Left renal cortex interstitium (tissue), 4 donors: ENCODE measurements around the gene TRMT61A. TPM values are rescaled to one million over a fixed set of nuclear protein-coding genes. Genes with fewer than 3 reads are reported as not detected.

Source experiments
- DNase-seq, 4 donors: peaks; one replicate each; pipeline ENCODE4 v3.0.0-alpha.2; 2013; ENCODE audit warnings: low read depth in 4 of 4, low spot score in 2 of 4, missing footprints in 1 of 4
- polyA plus RNA-seq, 4 donors: library from polyadenylated mRNA; unstranded; fragments of 120-200 nt; gene quantifications; one replicate each; pipeline ENCODE4 v1.2.1, GENCODE V29; 2013; ENCODE audit not compliant: insufficient read length in 4 of 4

TRMT61A gene
- polyA plus RNA-seq, 4 donors: 6.0 to 9.8 (median 8.8) TPM

DNA sequence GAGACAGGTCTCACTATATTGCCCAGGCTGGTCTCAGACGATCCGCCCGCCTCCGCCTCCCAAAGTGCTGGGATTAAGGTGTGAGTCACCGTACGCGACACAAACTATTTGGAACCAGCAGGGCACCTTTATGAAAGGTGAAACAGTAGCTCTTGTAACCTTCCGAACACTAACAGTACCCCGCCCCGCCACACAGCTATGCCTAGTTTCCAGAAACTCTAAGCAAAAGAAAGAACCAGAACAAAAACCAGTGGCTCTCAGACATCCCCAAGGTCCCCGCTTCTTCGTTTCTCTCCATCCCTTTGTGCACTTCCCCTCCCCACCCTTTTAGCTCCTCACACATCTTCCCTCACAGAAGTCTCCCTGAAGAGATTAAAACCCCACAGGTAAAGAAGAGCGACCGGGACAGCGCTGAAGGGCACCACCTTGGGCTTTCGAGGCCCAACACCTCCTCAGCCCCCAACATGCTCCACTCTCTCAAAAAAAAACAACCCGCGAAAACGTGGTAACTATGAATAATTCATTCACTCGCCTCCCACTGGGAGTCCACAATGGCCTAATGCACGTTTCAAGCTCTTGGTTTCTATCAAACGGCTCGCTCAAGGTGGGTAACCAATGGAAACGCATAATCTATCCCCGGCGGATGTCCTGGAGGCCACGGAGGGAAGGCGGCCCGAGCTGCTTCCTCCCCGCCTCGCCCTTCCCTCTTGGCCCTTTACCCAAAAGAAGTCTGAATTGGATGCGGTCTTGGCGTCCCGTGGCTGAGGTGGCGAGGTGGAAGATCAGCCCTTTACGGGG is 32.6 kb downstream of the TRMT61A start:
- DNase-seq: no peak

DNA sequence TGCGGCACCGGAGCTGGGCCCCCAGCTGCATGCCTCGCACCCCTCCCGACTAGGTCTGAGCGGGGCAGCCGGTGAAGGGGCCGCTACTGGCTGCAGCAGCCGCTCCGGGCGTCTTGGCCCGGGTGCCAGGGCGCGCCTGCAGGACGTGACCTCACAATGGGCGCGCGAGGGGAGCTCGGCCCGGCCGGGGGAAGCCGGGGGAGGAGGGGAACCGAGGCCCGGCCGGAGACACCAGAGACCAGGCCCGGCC is 33.1 kb downstream of the TRMT61A start:
- DNase-seq: no peak

DNA sequence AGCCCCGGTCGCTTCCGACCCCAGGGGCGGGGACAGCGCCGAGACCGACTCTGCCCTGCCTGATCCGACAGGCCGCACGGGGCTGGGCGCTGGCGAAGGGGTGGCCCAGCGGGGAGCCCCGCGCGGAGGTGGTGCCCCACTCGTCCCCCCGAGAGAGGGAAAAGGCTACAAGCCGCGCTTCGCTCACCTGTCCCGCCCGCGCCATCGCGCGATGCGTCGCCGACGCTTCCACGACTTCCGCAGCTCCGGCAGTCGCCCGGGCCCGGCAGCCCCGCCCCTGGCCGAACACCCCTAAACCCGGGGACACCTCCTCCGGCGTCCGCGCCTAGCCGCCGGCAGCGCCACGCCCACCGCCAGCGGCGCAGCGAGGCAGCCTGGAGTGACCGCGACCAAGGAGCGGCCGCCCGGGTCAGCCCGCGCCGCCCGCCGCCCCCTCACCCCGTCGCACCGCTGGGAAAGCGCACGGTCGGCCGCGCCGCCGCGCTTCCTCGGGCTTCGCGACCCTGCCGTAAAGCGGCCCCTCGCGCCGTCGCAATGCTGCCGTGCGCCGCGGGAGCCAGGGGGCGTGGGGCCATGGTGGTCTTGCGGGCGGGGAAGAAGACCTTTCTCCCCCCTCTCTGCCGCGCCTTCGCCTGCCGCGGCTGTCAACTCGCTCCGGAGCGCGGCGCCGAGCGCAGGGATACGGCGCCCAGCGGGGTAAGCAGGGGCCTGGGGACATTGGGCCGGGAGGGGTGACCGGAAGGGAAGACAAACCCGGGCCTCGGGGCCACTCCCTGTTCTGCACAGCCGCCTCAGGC is 33.6 kb downstream of the TRMT61A start, which contains the start of the genes BAG5 and COA8:
TSS of gene BAG5 (minus strand) at position 229 of the 797 bp plus-strand sequence. CDS start 1,493 bp downstream, outside the sequence.
TSS of gene COA8 (plus strand) at position 532 of the 797 bp plus-strand sequence. CDS start at position 574, 42 bp downstream.
- DNase-seq: peak in 2 of 4 donors; percentile 71 to 72

DNA sequence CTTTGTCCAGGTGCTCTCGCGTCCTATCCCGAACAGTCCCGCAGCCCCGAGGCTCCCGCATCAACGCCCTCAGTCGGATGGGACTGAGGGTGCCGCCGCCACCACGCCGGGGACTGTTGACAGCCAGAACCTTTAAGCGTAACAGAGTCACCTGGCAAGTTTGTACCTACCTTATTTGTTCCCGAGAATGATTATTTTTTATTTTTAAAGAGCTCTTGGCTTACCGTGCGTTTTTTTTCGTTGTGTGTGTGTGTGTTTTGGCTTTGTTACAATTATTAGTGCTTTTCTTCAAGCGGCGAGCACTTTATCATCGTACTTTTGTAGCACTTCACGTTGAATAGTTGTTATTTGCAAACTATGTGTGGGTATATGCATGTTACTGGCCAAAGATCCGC is 34.2 kb downstream of the TRMT61A start:
- DNase-seq: no peak

DNA sequence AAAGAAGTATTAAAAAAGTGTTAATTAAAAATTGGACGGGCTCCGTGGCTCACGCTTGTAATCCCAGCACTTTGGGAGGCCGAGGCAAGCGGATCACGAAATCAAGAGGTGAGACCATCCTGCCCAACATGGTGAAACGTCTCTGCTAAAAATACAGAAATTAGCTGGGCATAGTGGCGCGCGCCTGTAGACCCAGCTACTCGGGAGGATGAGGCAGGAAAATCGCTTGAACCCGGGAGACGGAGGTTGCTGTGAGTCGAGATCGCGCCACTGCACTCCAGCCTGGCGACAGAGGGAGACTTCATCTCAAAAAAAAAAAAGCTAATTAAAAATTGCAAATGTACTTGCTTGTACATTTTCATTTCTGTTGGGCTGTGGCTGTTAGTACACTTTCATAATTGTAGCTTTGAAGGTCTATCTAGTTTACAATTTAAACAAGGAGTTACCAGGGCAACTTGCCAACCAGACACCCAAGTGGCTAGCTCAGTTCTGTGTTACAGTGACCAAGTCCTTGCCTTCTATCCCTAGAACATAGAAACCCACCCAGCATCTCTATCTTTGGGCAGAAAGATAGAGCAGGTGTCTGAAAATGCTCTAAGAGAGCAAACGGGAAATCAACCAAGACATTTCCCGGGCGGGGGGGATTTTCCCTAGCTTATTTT is 35.0 kb downstream of the TRMT61A start:
- no peak for DNase-seq

DNA sequence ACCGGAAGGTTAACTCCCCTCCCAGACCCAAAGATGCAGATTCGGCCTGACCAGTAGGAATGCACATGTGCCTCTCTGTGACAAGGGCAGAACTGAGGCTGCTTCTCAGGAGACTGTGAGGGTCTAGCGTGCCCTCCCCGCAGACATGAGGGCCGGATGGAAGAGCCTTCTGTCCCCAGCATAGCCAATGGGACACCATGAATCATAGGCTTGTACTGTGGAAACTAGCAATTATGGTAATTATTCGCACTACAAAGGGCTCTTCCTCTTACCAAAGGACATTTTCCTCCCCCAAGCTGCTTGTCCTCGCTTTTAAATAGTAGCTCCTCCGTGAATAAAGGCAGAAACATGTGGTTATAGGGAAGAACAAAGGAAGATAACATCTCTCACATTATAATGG is 40.0 kb downstream of the TRMT61A start:
- DNase-seq: no peak

DNA sequence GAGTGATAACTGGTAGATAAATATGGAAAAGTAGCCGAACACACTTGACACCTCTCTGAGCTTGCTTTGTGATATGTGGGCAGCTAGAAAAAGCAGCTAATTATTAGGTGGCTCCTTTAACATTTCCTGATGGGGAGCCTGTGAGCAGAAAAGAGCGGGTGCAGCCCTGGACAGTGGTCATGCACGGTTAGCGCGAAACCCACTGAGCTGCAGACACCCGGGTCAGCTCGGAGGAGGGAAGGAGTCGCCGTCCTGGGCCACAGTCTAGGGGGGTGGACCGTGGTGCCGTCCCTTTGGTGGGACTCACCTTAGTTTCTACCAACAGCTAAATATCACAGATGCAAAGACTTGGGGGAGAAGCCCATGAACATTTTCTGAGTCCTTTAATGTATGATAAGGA is 40.4 kb downstream of the TRMT61A start:
- no peak for DNase-seq

DNA sequence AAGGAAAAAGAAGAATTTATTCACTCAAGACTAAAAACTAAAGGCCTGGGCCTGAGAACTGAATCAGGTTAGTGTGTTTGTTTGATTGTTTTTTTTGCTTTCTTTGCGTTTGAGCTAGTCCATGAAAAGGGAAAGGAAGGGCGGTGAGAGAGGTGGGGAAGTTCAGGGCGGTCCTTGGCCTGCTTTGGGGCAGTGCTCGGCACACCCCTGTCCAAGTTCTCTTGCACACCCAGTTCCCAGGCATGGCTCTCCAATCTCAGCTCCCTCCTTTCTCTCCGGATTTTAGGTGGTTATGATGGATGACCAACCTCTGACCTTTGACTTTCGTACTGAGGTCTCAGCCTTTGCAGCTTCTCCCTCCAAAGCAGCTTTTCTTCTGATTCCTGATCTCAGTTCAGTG is 45.1 kb downstream of the TRMT61A start:
- no peak for DNase-seq

DNA sequence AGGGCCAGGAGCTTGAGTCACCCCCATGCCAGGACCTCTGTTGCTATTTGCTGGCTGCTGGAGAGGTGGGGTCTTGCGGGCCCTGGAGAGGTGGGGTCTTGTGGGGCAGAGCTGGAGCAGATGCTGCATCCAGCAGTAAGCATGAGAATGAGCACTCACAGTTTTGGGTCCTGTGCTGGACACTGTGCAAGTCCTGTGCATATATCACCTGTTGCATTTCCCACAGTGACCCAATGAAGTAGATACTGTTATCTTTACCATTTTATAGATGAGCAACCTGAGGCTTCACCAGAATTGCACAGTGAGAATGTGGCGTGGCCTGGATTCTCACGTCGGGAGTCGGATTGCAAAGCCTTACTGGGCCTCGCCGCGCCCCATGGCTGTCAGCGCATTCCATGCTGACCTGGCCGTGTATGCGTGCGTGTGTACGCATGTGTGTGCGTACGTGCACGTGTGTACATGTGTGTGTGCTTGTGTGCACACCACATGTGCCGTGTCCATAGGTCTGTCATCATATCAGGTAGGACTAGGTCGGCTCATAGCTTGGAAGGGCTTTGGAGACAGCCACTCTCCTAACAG is 45.8 kb downstream of the TRMT61A start:
- no peak for DNase-seq

DNA sequence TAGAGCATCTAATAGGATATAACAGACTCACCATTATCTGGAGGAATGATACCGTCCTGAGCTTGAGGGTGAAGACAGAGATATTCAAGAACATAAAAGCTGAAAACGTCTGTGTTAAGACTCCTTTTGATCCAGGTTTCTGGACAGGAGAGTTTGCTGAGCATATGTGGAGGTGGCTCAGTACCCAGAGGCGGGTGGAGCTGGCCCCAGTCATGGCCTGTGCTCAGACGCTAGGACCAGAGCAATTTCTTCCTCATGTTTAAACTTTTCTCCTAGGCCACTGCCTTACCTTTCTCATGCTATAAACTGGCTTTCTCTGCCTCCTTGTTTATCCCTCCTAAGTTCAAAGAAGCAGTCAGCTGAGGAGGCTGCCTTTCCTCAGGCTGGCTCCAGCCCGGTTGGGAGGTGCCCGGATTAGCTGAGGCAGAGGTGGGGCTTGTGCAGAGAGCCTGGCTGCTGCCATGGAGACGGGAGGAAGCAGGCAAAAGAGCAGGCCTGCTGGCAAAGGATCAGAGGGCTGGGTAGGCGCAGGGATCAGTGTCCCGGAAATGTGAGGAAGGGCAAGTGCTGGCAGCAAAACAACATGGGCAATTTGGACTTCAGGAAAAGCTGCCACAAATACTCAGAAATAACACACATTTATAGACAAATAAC is 47.5 kb downstream of the TRMT61A start:
- peak in 3 of 4 donors; percentile 63 to 87 (median 69) for DNase-seq

DNA sequence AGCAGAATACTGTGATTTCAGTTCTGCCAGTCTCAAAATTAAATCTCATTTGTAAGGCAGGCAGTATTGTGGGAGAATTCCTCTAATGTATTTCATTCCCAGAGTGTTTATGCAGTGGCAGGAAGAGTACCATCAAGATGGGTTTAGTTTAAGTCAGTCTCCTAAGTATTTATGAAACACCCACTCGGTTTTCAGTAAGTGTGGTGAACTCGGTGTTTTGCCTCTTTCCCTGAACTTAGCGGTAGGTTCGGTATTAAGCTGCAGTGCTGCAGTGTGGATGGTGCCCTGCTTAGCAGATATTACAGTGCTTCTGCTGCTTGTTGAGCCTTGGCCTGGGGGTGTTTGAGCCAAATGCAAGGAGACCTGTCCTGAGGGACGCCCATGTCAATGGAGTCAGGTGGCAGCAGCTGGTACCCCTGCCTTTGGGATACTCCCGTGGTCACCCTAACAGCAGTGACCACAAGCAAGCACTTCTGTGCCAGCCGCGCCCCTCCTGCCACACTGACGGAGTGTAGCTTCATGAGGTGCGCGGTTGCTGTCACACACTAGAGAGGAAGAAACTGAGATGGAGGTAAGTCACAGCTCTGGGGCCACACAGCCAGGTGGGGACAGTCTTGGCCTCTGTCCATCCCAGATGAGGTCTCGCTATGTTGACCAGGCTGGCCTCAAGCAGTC is 49.5 kb downstream of the TRMT61A start:
- DNase-seq: no peak

DNA sequence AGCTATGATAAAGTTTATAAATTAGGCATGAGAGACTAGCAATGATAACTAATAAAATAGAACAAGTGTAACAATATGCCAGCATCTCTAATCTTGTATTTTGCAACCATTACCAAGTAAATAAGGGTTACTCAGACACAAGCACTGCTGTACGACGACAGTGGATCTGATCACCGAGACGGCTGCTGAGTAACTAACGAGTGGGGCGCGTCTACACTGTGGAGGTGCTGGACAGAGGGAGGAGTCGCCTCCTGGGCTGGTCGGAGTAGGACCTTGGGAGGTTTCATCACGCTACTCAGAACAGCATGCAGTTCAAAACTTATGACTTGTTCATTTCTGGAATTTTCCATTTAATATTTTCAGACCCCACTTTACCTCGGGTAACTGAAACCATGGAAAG is 52.2 kb downstream of the TRMT61A start:
- no peak for DNase-seq

DNA sequence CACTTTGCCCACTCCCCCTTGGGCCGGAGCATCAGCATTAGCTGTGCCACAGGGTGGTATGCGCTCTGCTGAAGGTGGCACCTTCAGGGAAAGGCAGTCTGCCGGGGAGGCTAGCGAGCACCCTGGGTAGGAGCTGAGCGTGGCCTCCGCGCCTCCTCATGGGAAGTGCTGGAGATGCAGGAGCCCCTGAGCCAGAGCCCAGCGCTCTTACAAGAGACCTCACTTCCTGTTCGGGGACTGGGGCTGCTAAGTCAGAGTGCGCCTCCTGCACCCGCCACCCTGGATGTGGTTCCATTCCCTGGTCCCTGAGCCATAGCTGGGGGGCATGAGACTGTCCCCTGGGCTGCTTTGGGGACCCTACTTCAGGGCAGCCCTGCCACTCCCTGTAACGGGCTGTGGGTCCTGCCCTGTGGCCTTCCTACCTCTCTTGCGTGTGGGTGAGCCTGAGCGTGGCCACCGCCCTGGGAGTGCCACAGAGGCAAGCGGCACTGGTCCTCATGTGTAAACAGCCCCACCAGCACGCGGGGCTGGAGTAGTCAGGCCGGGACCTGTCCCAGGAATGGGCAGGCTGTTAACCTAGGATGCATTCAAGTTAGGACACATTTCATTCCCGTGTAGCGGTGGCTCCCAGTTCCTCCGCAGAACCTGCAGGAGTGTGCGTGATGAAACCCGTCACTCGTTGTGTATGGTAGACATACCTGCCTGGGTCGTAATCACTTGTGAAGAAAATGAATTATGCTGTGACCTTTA is 53.1 kb downstream of the TRMT61A start:
- no peak for DNase-seq

DNA sequence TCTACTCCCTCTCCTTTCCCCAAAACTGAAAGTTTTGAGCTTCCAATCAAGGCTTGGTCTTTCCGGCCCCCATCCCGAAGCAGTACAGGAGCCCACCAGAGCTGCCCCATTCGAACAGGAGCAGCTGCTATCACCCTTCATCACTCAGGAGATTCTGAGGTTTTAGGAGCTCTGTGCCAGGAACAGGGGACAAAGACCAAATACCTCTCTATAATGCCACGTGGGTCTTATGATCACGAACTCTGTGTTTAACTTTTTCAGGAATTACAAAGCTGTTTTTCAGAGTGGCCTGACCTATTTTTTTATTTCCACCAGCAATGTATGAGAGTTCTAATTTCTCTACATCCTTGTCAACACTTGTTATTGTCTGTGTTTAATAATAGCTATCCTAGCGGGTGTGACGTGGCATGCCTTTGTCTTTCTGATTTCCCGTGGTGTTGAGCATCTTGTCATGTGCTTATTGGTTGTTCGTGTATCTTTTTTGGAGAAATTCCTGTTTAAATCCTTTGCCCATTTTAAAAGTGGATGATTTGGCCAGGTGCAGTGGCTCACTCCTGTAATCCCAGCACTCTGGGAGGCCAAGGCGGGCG is 55.4 kb downstream of the TRMT61A start:
- DNase-seq: no peak

Other genes starting within 250 kb of the TRMT61A start
- 100 to 1,000 TPM; 228 to 261 (median 241) TPM for gene EIF5, start 195.0 kb upstream of the TRMT61A start, polyA plus RNA-seq
- gene MARK3, start 143.8 kb upstream of the TRMT61A start, polyA plus RNA-seq: 100 to 1,000 TPM in 2 of 4 donors, 10 to 100 TPM in 2; 82.0 to 123 (median 101) TPM
- gene CKB, start 6.4 kb upstream of the TRMT61A start, polyA plus RNA-seq: 100 to 1,000 TPM; 124 to 203 (median 154) TPM
- gene BAG5, start 33.5 kb downstream of the TRMT61A start, polyA plus RNA-seq: 10 to 100 TPM; 26.6 to 31.4 (median 30.6) TPM
- gene COA8, start 33.8 kb downstream of the TRMT61A start, polyA plus RNA-seq: 10 to 100 TPM; 39.1 to 48.1 (median 44.2) TPM
- gene KLC1, start 100.0 kb downstream of the TRMT61A start, polyA plus RNA-seq: 100 to 1,000 TPM in 2 of 4 donors, 10 to 100 TPM in 2; 90.1 to 162 (median 126) TPM
- 10 to 100 TPM; 12.2 to 25.0 (median 17.6) TPM for gene XRCC3, start 186.3 kb downstream of the TRMT61A start, polyA plus RNA-seq
- gene ZFYVE21, start 186.6 kb downstream of the TRMT61A start, polyA plus RNA-seq: 10 to 100 TPM; 49.0 to 59.6 (median 59.0) TPM